BE2C (cell line): ENCODE data around the gene ZBTB46.
"Not testable (repeated sequence)": the region's sequence is repeated elsewhere in the genome, so short reads cannot be mapped to it uniquely, and the experiment has no call there.

Experiments used
- DNase-seq: peaks from one replicate; pipeline ENCODE4 v3.0.0-alpha.2; 2020
- H3K27me3 ChIP-seq: fragments of 250-450 bp; sonication (Bioruptor Pico); 2 replicates; pipeline ENCODE4 v1.5.1; 2020; ENCODE audit warnings: mild to moderate bottlenecking
- H3K36me3 ChIP-seq: fragments of 250-450 bp; sonication (Bioruptor Pico); 2 replicates; pipeline ENCODE4 v1.5.1; 2020; ENCODE audit warnings: mild to moderate bottlenecking
- H3K4me1 ChIP-seq: fragments of 250-450 bp; sonication (Bioruptor Pico); 2 replicates; pipeline ENCODE4 v1.5.1; 2020
- H3K4me3 ChIP-seq: 2 replicates; pipeline ENCODE4 v1.5.1; 2011; ENCODE audit warnings: low read depth, low read length
- H3K9me3 ChIP-seq: fragments of 250-450 bp; sonication (Bioruptor Pico); 2 replicates; pipeline ENCODE4 v1.5.1; 2020
- TF ChIP-seq, protein P1 (sequence below): IDR thresholded peaks from 2 replicates; pipeline ENCODE4 v1.5.1; 2012; ENCODE audit warnings: mild to moderate bottlenecking, low read depth, low read length

Gene ZBTB46

DNA sequence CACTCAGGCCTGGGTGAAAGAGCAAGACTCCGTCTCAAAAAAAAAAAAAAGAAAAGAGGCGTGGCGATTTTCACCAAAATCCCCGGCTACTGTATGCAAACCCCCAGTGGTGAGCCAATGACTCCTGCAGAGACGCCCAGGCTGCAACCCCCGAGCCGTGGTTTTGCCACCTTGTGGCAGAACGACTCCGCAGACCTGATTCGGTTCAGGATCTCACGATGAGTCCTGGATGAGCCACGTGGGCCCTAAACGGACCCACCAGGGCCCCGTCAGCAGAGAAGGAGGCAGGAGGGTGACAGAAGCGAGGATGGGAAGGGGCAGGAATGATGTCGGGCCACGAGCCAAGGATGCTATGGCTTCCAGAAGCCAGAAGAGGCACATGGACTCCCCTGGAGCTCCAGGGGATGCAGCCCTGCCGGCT, 49.0 kb downstream of the ZBTB46 start:
- Histone ChIP-seq H3K9me3 (peaks cover 4% of the 10 kb centered on the region; the same call in 1 of the 2 replicates), H3K36me3 (no peaks in the 10 kb centered on the region), H3K4me3 (no peak overlapping the region), H3K4me1 (no peaks in the 10 kb centered on the region), H3K27me3 (no peaks in the 10 kb centered on the region)
- TF ChIP-seq, protein P1, sequence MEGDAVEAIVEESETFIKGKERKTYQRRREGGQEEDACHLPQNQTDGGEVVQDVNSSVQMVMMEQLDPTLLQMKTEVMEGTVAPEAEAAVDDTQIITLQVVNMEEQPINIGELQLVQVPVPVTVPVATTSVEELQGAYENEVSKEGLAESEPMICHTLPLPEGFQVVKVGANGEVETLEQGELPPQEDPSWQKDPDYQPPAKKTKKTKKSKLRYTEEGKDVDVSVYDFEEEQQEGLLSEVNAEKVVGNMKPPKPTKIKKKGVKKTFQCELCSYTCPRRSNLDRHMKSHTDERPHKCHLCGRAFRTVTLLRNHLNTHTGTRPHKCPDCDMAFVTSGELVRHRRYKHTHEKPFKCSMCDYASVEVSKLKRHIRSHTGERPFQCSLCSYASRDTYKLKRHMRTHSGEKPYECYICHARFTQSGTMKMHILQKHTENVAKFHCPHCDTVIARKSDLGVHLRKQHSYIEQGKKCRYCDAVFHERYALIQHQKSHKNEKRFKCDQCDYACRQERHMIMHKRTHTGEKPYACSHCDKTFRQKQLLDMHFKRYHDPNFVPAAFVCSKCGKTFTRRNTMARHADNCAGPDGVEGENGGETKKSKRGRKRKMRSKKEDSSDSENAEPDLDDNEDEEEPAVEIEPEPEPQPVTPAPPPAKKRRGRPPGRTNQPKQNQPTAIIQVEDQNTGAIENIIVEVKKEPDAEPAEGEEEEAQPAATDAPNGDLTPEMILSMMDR = no peak
- DNase-seq = no peak

DNA sequence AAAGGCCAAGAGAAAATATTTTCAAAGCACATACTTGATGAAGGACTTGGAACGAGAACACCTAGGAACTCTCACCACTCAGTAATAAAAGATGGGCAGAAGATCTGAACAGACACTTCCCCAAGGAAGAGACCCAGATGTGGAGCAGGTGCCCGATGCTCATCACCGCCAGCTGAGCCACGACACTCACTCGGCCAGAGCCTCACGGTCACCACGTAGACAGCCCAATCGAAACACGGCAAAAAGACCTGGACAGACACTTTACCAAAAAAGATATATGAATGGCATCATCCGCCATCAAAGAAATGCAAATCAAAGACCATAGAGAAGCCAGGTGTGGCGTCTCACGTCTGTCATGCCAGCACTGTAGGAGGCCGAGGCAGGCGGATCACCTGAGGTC, 49.9 kb downstream of the ZBTB46 start:
- H3K36me3 ChIP-seq = no peaks in the 10 kb centered on the region
- H3K9me3 ChIP-seq = peaks cover 4% of the 10 kb centered on the region; the same call in 1 of the 2 replicates
- no peak overlapping the region for H3K4me3 ChIP-seq
- no peaks in the 10 kb centered on the region for H3K27me3 ChIP-seq
- no peak for DNase-seq
- H3K4me1 ChIP-seq = no peaks in the 10 kb centered on the region
- TF ChIP-seq, protein P1 = no peak

DNA sequence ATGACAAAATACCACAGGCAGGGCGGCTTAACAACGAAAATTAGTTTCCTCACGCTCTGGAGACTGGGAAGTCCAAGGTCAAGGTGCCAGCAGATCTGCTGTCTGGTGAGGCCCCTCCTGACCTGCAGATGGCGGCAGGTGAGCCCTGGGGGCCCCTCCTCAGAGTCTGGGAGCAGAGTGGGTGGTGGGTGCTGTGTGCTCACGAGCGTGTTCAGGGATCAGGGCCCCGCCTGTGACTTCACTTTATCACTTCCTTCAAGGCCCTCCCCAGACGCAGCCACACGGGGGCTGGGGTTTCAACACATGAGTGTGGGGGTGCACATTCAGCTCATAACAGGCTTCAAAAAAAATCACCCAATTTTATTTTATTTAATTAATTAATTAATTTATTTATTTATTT, 52.2 kb downstream of the ZBTB46 start:
- H3K4me1 ChIP-seq = no peaks in the 10 kb centered on the region
- H3K9me3 ChIP-seq = peaks cover 4% of the 10 kb centered on the region; the same call in 1 of the 2 replicates
- H3K4me3 ChIP-seq = no peak overlapping the region
- no peaks in the 10 kb centered on the region for H3K36me3 ChIP-seq
- H3K27me3 ChIP-seq = no peaks in the 10 kb centered on the region
- TF ChIP-seq, protein P1 = no peak
- DNase-seq = no peak

DNA sequence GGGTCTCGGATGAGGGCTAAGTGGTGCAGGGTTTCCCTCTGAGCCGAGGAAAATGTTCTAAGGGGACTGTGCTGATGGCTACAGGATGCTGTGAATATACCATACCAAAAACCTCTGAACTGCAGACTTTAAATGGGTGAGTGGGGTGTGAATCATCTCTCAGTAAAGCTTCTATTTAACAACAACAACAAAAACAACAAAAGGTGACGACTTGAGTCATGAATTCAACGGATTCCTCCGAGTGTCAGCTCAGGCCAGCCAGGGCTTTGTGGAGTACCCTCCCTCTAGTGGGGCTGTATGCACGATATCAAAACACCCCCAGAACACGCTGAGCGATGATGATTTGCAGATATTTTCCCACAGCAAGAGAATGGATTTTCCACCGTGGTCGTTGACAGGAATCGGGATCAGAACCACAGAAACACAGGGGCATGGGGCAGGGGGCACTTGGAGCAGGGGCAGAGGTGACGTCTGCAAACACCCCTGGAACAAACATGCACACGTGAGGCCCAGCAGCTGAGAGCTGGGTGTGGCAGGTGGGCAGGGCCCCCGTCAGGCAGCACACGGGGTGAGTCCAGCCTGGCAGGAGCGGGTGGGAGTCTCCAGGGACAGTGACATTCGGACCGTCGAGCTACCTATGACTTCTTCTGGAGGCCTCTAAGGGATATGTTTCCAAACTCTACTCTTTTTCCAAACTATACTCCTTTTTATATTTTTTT, 52.9 kb downstream of the ZBTB46 start:
- peaks cover 4% of the 10 kb centered on the region; the same call in 1 of the 2 replicates for H3K9me3 ChIP-seq
- no peaks in the 10 kb centered on the region for H3K27me3 ChIP-seq
- H3K4me3 ChIP-seq = no peak overlapping the region
- no peaks in the 10 kb centered on the region for H3K4me1 ChIP-seq
- TF ChIP-seq, protein P1 = no peak
- DNase-seq = no peak
- no peaks in the 10 kb centered on the region for H3K36me3 ChIP-seq

DNA sequence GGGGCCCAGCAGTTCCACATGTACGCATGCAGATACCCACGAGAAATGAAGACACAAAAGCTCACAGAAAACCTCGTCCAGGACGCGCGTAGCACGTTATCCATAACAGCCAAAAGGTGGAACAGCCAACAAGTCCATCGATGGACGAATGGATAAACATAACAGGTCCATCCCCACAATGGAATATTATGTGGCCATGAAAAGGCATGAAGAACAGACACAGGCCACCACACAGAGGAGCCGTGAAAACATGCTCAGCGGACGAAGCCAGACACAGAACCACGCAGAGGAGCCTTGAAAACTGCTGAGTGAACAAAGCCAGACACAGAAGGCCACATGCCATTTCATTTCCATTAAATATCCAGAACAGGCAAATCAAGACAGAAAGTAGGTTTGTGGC, 53.5 kb downstream of the ZBTB46 start:
- TF ChIP-seq, protein P1 = no peak
- no peak overlapping the region for H3K4me3 ChIP-seq
- no peaks in the 10 kb centered on the region for H3K27me3 ChIP-seq
- H3K9me3 ChIP-seq = peaks cover 4% of the 10 kb centered on the region; the same call in 1 of the 2 replicates
- H3K4me1 ChIP-seq = no peaks in the 10 kb centered on the region
- DNase-seq = no peak
- H3K36me3 ChIP-seq = no peaks in the 10 kb centered on the region

DNA sequence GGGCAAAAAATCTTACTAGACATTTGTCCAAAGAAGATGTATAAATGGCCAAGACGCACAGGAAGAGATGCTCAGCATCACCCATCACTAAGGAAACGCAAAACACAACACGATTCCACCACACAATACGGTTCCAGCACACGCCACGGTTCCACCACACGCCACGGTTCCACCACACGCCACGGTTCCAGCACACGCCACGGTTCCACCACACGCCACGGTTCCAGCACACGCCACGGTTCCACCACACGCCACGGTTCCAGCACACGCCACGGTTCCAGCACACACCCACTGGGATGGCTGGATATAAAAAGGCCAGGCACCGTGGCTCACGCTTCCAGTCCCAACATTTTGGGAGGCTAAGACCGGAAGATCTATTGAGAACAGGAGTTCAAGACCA, 54.2 kb downstream of the ZBTB46 start:
- not testable (repeated sequence) for DNase-seq, H3K4me1 ChIP-seq, H3K9me3 ChIP-seq, H3K27me3 ChIP-seq, H3K4me3 ChIP-seq, H3K36me3 ChIP-seq
